GM12865 (cell line): ENCODE data around the gene DNAJA1.
A peak's percentile ranks its signal among the peaks of the same experiment; 100 is the strongest.

Experiments used
- DNase-seq: peaks from one replicate; pipeline ENCODE4 v3.0.0; 2010; ENCODE audit warnings: low read depth
- H3K4me3 ChIP-seq: 2 replicates; pipeline ENCODE4 v1.5.1; 2011; ENCODE audit warnings: mild to moderate bottlenecking, low read depth, low read length, control low read depth
- CTCF ChIP-seq: IDR thresholded peaks from 2 replicates; pipeline ENCODE4 v1.5.1; 2011; ENCODE audit warnings: low read length, control low read depth, low read depth, inconsistent platforms; ENCODE audit not compliant: insufficient read depth; ENCODE audit errors: missing control alignments

The DNAJA1 gene

GRCh38 chr9:33049680-33050361 is 24.7 kb downstream of the DNAJA1 start:
- H3K4me3 ChIP-seq = no peak overlapping the region
- no peak for TF ChIP-seq CTCF
- DNase-seq = peak; percentile 57

- DNase-seq = no peak
- no peak overlapping the region for H3K4me3 ChIP-seq
- TF ChIP-seq CTCF = no peak
These were observed 26.1 kb downstream of the DNAJA1 start for GRCh38 chr9:33051144-33051543.

GRCh38 chr9:33065157-33066076 is 40.3 kb downstream of the DNAJA1 start:
- no peak for TF ChIP-seq CTCF
- peak; percentile 70 for DNase-seq
- H3K4me3 ChIP-seq = peak overlapping the region; percentile 36

GRCh38 chr9:33068991-33069390 is 43.9 kb downstream of the DNAJA1 start:
- H3K4me3 ChIP-seq = no peak overlapping the region
- no peak for DNase-seq
- no peak for TF ChIP-seq CTCF

- DNase-seq = peak; percentile 97
- no peak for TF ChIP-seq CTCF
- H3K4me3 ChIP-seq = peak within 1 kb of the TSS; percentile 73
These were observed 51.3 kb downstream of the DNAJA1 start, which contains the start of gene SMU1 for GRCh38 chr9:33076046-33077004. SMU1 (minus strand) TSS chr9:33076674; CDS start chr9:33076608, 66 bp downstream.

- no peak for TF ChIP-seq CTCF
- DNase-seq = no peak
- peak overlapping the region; percentile 29; the same call in 1 of the 2 replicates for H3K4me3 ChIP-seq
These were observed 55.5 kb downstream of the DNAJA1 start for GRCh38 chr9:33080534-33080933.
